ENCODE measurements around the gene MICOS13.

MICOS13 gene

DNA sequence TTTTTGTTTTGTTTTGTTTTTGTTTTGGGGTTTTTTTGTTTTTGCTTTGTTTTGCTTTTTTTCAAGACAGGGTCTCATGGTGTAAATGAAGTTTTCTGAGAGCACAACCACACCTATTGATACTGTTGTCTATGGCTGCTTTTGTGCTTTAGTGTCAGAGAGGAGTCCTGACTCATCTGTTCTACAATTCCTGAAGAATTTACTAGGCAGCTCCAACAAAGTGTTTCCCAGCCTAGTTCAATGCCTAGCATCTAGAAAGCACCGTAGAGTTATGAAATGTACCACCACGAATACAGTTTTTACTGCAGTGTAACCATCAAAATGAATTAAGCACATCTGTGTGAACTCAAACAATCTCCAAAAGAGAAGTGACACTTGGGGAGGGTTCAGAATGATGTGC, 36.3 kb downstream of the MICOS13 start:
- in situ Hi-C loops (cut with MboI; ENCODE audit: low pct_unique_long_range_greater_than_20kb, low sequenced_read_pairs): no loop called here
- no peak for DNase-seq

DNA sequence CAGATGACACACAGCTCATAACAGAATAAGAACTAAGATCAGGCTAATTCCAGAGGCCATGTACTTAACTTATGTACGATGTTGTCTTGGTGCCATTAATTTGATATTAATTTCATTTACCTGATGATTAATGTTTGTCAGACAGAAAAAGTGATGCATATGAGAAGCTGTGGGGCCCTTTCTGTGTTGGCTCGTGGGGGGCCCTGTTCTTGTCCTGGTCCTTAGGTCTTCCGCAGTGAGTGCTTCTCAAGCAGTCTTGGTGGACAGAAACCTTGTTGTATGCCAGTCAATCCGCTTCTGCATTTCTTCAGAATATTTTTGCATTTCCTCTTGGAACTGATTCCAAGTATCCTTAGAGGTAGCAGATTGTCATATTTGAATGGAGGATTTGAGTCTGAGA, 37.3 kb downstream of the MICOS13 start:
- no peak for DNase-seq
- in situ Hi-C loops (cut with MboI; ENCODE audit: low pct_unique_long_range_greater_than_20kb, low sequenced_read_pairs): no loop called here

DNA sequence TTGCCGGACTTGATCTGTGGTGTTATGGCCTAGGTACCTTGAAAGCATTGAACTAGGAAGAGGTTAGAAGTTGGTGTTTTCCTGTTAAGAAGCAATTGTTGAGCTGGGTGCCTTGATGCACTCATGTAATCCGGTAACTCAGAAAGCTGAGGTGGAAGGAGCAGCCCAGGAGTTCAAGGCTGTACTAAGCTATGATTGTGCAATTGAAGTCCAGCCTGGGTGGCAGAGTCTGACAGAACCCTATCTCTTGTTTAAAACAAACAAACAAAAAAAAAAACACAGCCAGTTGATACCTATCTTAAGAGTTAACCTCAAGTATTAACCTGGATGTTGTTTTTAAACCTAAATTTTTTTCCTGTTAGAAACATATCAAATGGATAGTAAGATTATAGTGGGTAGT, 38.1 kb downstream of the MICOS13 start:
- DNase-seq: no peak
- in situ Hi-C loops (cut with MboI; ENCODE audit: low pct_unique_long_range_greater_than_20kb, low sequenced_read_pairs): no loop called here

DNA sequence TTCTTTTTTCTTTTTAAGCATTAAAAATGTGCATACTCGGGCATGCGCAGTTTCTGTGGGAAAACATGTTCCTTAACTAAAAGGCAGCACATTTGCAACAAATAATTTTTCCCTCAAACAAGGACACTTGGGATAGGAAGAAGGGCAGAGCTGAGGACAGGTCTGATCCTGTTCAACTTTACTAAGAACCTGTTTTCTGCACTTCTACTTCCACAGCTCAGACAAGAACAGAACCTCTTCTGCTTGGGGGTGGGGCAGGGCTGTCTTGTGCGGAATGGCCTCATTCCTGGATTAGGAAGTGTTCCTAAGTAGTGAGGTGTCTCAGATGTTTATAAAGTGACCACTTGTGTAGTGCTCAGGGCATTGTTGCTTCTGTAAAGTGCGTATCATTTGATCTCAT, 39.1 kb downstream of the MICOS13 start:
- DNase-seq: no peak
- in situ Hi-C loops (cut with MboI; ENCODE audit: low pct_unique_long_range_greater_than_20kb, low sequenced_read_pairs): no loop called here

DNA sequence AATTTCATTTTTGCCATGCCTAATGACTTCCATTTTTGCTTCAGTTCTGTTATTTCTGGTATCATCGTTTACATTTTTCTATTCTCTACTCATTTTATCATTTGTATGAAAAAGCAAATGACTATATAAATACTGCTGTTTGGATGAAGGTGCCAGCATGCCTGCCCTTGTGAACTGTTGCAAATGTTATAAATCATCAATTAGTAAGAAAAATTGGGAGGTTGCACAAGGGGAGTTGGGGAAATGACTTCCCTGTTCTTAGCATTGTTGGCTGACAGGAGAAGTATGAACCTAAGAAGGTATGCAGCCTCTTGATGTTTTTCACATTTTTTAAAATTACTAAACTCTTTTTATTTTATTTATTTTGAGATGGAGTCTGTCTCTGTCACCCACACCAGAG, 42.3 kb downstream of the MICOS13 start:
- in situ Hi-C loops (cut with MboI; ENCODE audit: low pct_unique_long_range_greater_than_20kb, low sequenced_read_pairs): no loop called here
- no peak for DNase-seq

DNA sequence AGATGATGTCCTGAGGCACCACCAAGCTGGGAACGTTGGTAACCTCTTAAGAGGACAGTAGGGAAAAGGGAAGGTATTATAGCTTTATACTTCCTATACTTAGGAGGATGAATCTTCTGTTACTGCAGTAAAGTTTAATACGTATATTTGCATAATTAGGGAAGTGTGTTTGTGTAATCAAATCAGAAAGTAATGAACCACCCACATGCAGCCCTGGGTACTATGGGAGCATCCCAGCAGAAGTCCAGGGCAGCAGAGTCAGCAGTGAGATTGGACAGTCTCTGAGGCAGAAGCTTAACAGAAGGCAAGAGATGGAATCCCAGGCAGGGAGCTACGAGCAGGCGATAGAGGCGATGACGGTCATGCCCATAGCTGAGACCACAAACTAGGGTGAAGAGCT, 44.9 kb downstream of the MICOS13 start:
- DNase-seq: no peak

DNA sequence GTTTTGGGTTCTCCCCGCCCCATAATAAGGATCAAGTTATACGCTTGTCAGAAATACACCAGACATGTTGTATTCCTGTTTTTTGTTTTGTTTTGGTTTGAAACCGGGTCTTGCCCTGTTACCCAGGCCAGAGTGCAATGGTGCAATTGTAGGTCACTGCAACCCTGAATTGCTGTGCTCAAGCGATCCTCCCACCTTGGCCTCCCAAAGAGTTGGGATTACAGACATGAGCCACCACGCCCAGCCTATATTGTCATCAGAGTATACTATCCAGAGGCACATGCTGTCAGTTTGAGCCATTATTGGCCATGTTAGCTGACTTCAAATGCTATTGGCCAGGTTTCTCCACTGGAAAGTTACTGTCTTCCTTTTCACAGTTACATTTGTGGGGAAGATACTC, 47.7 kb downstream of the MICOS13 start:
- DNase-seq: no peak
- in situ Hi-C loops (cut with MboI; ENCODE audit: low pct_unique_long_range_greater_than_20kb, low sequenced_read_pairs): no loop called here

More for the DNA sequence above, 44.9 kb downstream of the MICOS13 start:
- in situ Hi-C loops (cut with MboI; ENCODE audit: low pct_unique_long_range_greater_than_20kb, low sequenced_read_pairs): no loop called here

DNA sequence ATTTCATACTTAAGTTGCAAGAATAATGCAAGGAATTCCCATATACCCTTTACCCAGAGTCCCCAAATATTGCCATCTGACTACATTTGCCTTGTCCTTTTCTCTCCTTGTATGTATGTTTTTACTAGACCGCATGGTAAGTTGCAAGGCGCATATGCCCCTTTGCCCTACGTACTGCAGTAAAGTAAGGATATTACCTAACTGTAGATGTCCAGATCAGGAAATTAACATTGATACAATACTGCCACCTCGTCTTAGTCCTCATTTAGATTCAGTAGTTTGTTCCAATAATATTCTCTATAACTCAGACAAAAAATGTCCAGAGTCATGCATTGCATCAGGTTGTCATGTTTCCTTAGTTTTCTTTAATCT, 48.1 kb downstream of the MICOS13 start:
- in situ Hi-C loops (cut with MboI; ENCODE audit: low pct_unique_long_range_greater_than_20kb, low sequenced_read_pairs): no loop called here
- no peak for DNase-seq

DNA sequence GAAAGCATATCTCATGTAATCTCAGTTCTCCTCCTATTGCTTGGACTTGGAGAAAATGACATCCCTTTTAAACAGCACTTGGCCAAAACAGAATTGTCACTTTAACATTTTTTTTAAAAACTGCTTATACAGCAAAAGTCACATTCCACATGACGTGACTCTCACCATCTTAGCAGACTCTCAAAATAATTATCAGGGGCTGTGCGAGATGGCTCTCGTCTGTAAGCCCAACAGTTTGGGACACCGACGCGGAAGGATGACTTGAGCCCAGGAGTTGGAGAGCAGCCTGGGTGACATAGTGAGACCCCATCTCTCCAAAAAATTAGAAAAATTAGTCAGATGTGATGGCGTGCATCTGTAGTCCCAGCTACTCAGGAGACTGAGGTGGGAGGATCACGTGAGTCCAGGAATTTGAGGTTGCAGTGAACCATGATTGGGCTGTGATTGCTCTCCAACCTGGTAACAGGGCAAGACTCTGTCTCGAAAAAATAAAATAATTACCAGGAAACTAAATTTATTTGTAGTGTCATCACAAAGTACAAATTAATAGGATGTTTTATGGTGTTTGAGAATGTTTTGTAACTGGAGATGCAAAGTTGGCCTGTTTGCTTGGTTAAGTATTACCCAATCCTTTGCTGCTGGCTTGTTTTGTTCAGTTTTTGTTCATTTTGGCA, 48.6 kb downstream of the MICOS13 start:
- no peak for DNase-seq
- in situ Hi-C loops (cut with MboI; ENCODE audit: low pct_unique_long_range_greater_than_20kb, low sequenced_read_pairs): no loop called here

DNA sequence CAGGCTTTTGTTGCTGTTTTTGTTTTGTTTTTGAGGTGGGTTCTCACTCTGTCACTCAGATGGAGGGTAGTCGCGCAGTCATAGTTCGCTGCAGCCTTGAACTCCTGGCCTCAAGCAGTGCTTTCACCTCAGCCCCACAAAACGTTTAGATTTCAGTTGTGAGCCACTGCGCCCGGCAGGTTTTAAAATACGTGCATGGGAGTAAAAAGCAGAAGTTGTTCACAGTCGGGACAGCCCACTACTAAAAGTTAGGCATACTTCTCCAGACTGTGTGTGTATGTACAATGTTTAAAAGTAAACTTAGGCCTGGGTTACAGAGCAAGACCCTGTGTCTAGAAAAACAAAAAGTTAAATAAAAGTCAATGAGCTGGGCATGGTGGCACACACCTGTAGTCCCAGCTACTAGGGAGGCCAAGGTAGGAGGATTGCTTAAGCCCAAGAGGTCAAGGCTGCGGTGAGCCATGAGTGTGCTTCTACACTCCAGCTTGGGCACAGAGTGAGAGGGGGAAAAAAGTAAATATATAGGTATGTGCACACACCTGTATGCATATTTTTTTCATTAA, 51.3 kb downstream of the MICOS13 start:
- in situ Hi-C loops (cut with MboI; ENCODE audit: low pct_unique_long_range_greater_than_20kb, low sequenced_read_pairs): no loop called here
- DNase-seq: peak; percentile 84

DNA sequence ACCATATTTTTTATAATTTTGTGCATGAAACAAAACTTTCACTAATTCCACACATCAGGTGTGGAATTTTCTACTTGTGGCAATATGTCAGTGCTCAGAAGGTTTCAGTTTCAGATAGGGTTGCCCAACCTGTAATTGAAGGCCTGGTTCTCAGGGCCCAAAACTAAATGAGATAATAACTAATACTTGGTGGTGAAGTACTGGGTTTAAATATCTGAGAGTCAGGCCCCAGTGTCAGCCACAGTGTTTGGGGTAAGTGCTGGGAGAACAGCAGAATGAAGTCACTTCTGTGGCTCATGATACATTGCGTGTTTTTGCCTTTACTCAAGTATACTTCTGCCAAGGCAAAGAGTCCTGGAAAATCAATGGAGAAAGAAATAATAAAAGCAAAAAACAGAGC, 51.9 kb downstream of the MICOS13 start:
- in situ Hi-C loops (cut with MboI; ENCODE audit: low pct_unique_long_range_greater_than_20kb, low sequenced_read_pairs): no loop called here
- no peak for DNase-seq

All from KBM-7 (cell line).